PC-3 (cell line): ENCODE results near the gene RAB34. TPM values are rescaled to one million over a fixed set of nuclear protein-coding genes. Genes with fewer than 3 reads are reported as not detected.

ENCODE experiments used
- ATAC-seq: fragments of 200-7000 bp; cut with Tn5 transposase; 2 replicates; pipeline ENCODE4 v1.9.1; 2020; ENCODE audit warnings: mild to moderate bottlenecking, moderate library complexity
- BruUV-seq: library from RNA; stranded (reverse); fragments of 400-500 nt; replicated peaks from 2 replicates; lab custom pipeline; 2021; lab: Mats Ljungman, UMichigan
- CTCF ChIA-PET: fragments of 300-600 bp; sonication (Branson Sonifier 250); formaldehyde crosslinking; loops from one replicate; lab custom pipeline; 2022; ENCODE audit warnings: antibody characterized with exemption; lab: Charles Lee
- POLR2A ChIA-PET: fragments of 300-600 bp; sonication (Branson Sonifier 250); formaldehyde crosslinking; loops from one replicate; lab custom pipeline; 2022; ENCODE audit warnings: antibody characterized with exemption; ENCODE audit not compliant: unreplicated experiment; lab: Charles Lee
- DNase-seq: peaks from one replicate; pipeline ENCODE4 v3.0.0-alpha.2; 2015
- H2AFZ ChIP-seq: fragments of 300-600 bp; sonication (generic); 2 replicates; pipeline ENCODE4 v1.6.0; 2016; ENCODE audit warnings: antibody characterized with exemption, low read length
- H3F3A ChIP-seq: fragments of 300-600 bp; sonication (generic); one replicate; pipeline ENCODE4 v1.6.0; 2017; ENCODE audit warnings: antibody characterized with exemption, low read length, control low read depth, mild to moderate bottlenecking; ENCODE audit not compliant: unreplicated experiment
- H3K27ac ChIP-seq: fragments of 300-600 bp; sonication (generic); 2 replicates; pipeline ENCODE4 v1.5.1; 2016; ENCODE audit warnings: mild to moderate bottlenecking, low read length
- H3K27me3 ChIP-seq: fragments of 300-600 bp; sonication (generic); 2 replicates; pipeline ENCODE4 v1.6.1; 2016; ENCODE audit warnings: low read length, mixed read lengths
- H3K36me3 ChIP-seq: fragments of 300-600 bp; sonication (generic); 2 replicates; pipeline ENCODE4 v1.6.1; 2016; ENCODE audit warnings: low read depth, mixed run types, low read length, mixed read lengths
- H3K4me1 ChIP-seq: fragments of 300-600 bp; sonication (generic); 2 replicates; pipeline ENCODE4 v1.5.1; 2016; ENCODE audit warnings: low read length; ENCODE audit not compliant: insufficient read depth
- H3K4me2 ChIP-seq: fragments of 300-600 bp; sonication (generic); 2 replicates; pipeline ENCODE4 v1.6.0; 2016; ENCODE audit warnings: low read length
- H3K4me3 ChIP-seq: fragments of 300-600 bp; sonication (generic); 2 replicates; pipeline ENCODE4 v1.5.1; 2016; ENCODE audit warnings: mild to moderate bottlenecking, low read length, mixed read lengths
- H3K79me2 ChIP-seq: fragments of 300-600 bp; sonication (generic); 2 replicates; pipeline ENCODE4 v1.6.1; 2017; ENCODE audit warnings: low read length, mixed read lengths
- H3K9ac ChIP-seq: fragments of 300-600 bp; sonication (generic); 2 replicates; pipeline ENCODE4 v1.6.0; 2016; ENCODE audit warnings: mild to moderate bottlenecking, low read length
- H3K9me2 ChIP-seq: fragments of 300-600 bp; sonication (generic); replicated peaks from 2 replicates; pipeline ENCODE4 v1.6.1; 2016; ENCODE audit warnings: mixed run types, low read length, mixed read lengths
- H3K9me3 ChIP-seq: fragments of 300-600 bp; sonication (generic); 2 replicates; pipeline ENCODE4 v1.6.1; 2016; ENCODE audit warnings: low read length, mixed read lengths
- H4K20me1 ChIP-seq: fragments of 300-600 bp; sonication (generic); 2 replicates; pipeline ENCODE4 v1.6.1; 2016; ENCODE audit warnings: low read length, mixed read lengths
- EZH2 ChIP-seq: fragments of 300-600 bp; sonication (generic); IDR thresholded peaks from one replicate; pipeline ENCODE4 v1.6.1; 2017; ENCODE audit warnings: antibody characterized with exemption, mild to moderate bottlenecking, low read length; ENCODE audit not compliant: unreplicated experiment
- EZH2phosphoT487 ChIP-seq: fragments of 300-600 bp; sonication (generic); IDR thresholded peaks from 2 replicates; pipeline ENCODE4 v1.6.1; 2018; ENCODE audit warnings: mild to moderate bottlenecking, antibody characterized with exemption, low read length, borderline replicate concordance
- intact Hi-C: fragments of 100-400 bp; cut with micrococcal nuclease; formaldehyde crosslinking; loops from 2 replicates; pipeline ENCODE4 v1.9.0; 2023
- total RNA-seq: library from RNA; depleted of rRNA; stranded (reverse); fragments of >200 nt; gene quantifications from 2 replicates; pipeline ENCODE4 v1.2.3, GENCODE V29; 2014
- TF ChIP-seq, protein P1 (sequence below): fragments of 300-600 bp; sonication (generic); conservative IDR thresholded peaks from 2 replicates; pipeline ENCODE4 v1.5.1; 2017; ENCODE audit warnings: antibody characterized with exemption, low read depth, mild to moderate bottlenecking, low read length

The RAB34 gene
- total RNA-seq, 1 experiment from 2014 or later: 211 TPM

DNA sequence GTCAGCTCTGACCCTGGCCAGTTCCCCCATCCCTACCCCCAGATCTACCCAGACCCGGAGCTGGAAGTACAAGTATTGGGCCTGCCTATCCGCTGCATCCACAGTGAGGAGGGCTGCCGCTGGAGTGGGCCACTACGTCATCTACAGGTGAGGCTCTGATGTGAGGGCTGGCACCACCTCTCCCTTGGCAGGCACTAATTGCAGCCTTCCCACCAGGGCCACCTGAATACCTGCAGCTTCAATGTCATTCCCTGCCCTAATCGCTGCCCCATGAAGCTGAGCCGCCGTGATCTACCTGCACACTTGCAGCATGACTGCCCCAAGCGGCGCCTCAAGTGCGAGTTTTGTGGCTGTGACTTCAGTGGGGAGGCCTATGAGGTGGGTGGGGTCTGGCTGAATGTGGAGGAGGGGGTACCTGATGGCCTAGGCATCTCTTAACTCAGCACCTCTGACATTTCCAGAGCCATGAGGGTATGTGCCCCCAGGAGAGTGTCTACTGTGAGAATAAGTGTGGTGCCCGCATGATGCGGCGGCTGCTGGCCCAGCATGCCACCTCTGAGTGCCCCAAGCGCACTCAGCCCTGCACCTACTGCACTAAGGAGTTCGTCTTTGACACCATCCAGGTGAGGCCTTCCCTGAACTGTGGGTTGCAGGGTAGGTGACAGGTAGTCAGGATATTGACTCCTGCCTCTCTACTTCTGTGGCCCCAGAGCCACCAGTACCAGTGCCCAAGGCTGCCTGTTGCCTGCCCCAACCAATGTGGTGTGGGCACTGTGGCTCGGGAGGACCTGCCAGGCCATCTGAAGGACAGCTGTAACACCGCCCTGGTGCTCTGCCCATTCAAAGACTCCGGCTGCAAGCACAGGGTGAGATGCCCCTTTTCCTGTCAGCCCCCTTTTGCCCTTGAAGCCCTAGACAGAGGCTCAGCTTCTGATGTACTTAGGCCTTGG is 30.4 kb upstream of the RAB34 start:
- no peaks in the 10 kb centered on the region for H3K27me3 ChIP-seq
- ATAC-seq: no peak
- peak overlapping the region; percentile 89; the same call in 1 of the 2 replicates for H3K4me3 ChIP-seq
- peaks cover 51% of the 10 kb centered on the region for H3K79me2 ChIP-seq
- no peak for TF ChIP-seq EZH2phosphoT487
- TF ChIP-seq, protein P1, sequence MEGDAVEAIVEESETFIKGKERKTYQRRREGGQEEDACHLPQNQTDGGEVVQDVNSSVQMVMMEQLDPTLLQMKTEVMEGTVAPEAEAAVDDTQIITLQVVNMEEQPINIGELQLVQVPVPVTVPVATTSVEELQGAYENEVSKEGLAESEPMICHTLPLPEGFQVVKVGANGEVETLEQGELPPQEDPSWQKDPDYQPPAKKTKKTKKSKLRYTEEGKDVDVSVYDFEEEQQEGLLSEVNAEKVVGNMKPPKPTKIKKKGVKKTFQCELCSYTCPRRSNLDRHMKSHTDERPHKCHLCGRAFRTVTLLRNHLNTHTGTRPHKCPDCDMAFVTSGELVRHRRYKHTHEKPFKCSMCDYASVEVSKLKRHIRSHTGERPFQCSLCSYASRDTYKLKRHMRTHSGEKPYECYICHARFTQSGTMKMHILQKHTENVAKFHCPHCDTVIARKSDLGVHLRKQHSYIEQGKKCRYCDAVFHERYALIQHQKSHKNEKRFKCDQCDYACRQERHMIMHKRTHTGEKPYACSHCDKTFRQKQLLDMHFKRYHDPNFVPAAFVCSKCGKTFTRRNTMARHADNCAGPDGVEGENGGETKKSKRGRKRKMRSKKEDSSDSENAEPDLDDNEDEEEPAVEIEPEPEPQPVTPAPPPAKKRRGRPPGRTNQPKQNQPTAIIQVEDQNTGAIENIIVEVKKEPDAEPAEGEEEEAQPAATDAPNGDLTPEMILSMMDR: no peak
- no peak for TF ChIP-seq EZH2
- peaks cover 24% of the 10 kb centered on the region for H3K4me1 ChIP-seq
- no peak for DNase-seq
- peaks cover 30% of the 10 kb centered on the region for H3K36me3 ChIP-seq
- H4K20me1 ChIP-seq: peaks cover 27% of the 10 kb centered on the region
- intact Hi-C loops: no loop called here
- no TSS peak for BruUV-seq
- peak overlapping the region; percentile 99 for H3K27ac ChIP-seq
- H3K9ac ChIP-seq: no peak overlapping the region
- CTCF ChIA-PET: interaction anchor here (2.2 kb wide), 1 partner anchor 21 kb away, joined by 11 read pairs; the partner anchor contains the start of gene TLCD1
- POLR2A ChIA-PET: no interaction called here
- H3K4me2 ChIP-seq: peak overlapping the region; percentile 99
- no peaks in the 10 kb centered on the region for H3K9me2 ChIP-seq
- H3K9me3 ChIP-seq: no peaks in the 10 kb centered on the region
- no peaks in the 10 kb centered on the region for H3F3A ChIP-seq
- H2AFZ ChIP-seq: no peak overlapping the region

DNA sequence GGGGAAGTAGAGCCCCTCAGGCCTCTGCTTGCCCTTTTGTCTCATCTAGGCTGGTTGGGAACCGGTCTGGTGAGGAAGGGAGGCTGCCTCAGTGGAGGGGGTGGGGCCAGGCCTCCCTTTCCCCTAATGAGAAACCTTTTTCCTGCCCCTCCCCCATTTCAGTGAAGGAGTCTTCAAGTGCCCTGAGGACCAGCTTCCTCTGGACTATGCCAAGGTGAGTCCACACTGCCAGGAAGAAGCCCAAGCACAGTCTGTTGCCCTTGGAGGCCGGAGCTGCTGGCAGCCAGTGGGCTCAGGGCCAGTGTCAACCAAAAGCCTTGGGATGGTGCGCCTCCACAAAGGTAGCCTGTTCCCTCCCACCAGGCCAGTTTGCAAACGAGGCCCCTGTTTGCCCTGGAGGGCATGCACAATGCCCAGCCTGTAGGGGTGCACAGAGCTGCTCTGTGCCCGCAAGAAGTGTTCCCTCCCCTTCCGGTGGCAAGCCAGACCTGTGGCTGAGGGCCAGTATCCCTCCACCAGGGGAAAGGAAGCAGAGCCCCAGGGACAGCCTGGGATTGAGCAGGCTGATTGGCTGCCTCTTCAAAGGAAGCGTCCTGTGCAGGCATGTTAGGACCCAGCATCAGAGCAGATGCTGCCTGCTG is 29.5 kb upstream of the RAB34 start:
- peak; percentile 81 for DNase-seq
- CTCF ChIA-PET: interaction anchor here (2.2 kb wide), 1 partner anchor 20 kb away, joined by 11 read pairs; the partner anchor contains the start of gene TLCD1

More for the DNA sequence above, 29.5 kb upstream of the RAB34 start:
- Histone ChIP-seq H4K20me1 (peaks cover 27% of the 10 kb centered on the region), H3K4me1 (peaks cover 27% of the 10 kb centered on the region), H3K36me3 (peaks cover 30% of the 10 kb centered on the region), H3K9ac (peak overlapping the region; percentile 95), H3K9me3 (no peaks in the 10 kb centered on the region), H3K4me3 (peak overlapping the region; percentile 89), H3F3A (no peaks in the 10 kb centered on the region), H3K27ac (peak overlapping the region; percentile 99), H3K27me3 (no peaks in the 10 kb centered on the region), H3K79me2 (peaks cover 51% of the 10 kb centered on the region), H3K9me2 (no peaks in the 10 kb centered on the region), H3K4me2 (peak overlapping the region; percentile 99), H2AFZ (no peak overlapping the region)
- TF ChIP-seq, protein P1: no peak
- TF ChIP-seq EZH2phosphoT487 (no peak), EZH2 (no peak)
- POLR2A ChIA-PET: interaction anchor here (0.5 to 1.0 kb wide), 2 partner anchors 19 to 21 kb away, joined by 4 read pairs; partner anchors contain the start of genes NEK8 and TLCD1
- ATAC-seq: no peak
- intact Hi-C loops: no loop called here
- no TSS peak for BruUV-seq
